Endometrium (tissue), 2 donors: Measurements from ENCODE around the gene EPPIN.
"Not testable (repeated sequence)": the region's sequence is repeated elsewhere in the genome, so short reads cannot be mapped to it uniquely, and the experiment has no call there.

Source experiments
- FAIRE-seq: peaks from 2 replicates; lab custom pipeline; 2012; peaks lifted over from hg19 to GRCh38; lab: Jason Lieb, UNC
- donor health status: control.
- donor health status: control.

Gene EPPIN

GRCh38 chr20:45547206-45547770 is at the start of gene EPPIN:
TSS of gene EPPIN (minus strand) at chr20:45547401. CDS start at chr20:45547357, 44 bp downstream.
- FAIRE-seq: no peak

DNA sequence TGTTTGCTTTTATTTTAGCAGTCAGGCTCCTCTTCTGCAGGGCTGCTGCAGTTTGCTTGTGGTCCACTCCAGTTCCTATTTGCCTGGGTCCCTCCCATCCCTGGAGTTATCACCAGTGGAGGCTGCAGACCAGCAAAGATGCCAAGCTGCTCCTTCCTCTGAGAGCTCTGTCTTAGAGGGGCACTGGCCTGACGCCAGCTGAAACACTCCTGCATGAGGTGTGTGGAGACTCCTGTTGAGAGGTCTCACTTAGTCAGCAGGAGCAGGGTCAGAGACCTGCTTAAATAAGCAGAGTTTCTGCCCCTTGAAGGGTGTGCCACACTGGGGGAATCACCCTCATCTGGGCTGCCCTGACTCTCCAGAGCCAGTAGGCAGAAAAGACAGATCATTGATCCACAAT is 48.0 kb upstream of the EPPIN start:
- no peak for FAIRE-seq

DNA sequence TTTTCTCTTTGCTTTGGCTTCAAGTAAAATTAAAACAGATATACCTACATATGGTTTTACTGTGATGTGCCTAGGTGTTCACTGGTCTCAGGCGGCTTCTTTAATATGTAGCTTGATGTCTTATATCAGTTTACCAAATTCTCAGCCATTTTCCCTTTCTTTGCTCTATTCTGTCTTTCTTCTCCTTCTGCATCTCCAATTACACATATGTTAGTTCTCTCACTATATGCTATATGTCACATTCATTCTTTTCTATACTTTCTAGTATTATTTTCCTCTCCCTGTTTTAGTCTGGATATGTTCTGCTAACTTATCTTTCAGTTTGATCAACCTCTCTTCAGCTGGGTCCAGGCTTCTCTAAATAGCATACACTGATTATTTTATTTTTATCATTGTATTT is 46.3 kb upstream of the EPPIN start:
- no peak for FAIRE-seq

DNA sequence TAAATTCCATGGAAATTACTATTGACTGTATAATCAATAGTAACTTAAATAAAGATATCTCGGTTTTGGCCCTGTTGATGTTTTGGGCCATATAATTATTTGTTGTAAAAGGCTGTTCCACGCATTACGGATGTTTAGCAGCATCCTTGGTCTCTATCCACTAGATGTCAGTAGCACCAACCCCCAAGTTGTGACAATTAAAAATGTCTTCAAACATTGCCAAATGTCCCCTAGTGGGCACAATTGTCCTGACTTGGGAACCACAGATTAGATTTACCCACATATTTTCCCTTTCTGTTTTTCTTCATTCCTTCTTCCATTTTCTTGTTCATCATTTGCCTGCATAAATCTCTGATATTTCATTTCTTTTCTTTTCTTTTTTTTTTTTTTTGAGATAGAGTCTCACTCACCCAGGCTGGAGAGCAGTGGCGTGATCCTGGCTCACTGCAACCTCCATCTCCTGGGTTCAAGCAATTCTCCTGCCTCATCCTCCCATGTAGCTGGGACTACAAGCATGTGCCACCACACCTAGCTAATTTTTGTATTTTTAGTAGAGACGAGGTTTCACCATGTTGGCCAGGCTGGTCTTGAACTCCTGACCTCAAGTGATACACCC is 45.5 kb upstream of the EPPIN start:
- peak; percentile 29 for FAIRE-seq

DNA sequence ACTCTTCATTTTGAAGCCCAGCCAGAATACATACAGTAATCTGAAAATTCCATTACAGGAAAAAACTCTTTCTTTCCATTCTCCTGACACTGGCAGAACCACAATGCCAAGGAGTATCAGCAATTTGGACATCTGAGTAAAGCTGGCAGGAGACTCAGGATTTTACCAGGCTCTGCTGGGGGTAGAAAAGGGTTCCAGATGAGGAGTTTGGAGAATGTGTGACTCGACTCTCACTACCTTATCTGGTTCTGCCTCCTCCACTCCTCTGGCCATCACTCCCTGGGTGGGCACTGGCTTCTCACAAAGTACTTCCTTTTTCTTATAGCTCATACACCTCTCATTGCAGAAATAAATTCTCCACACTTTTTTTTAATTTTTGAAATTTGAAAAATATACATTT is 42.5 kb upstream of the EPPIN start:
- no peak for FAIRE-seq

- no peak for FAIRE-seq
These were observed 41.6 kb upstream of the EPPIN start for GRCh38 chr20:45588800-45589199.

DNA sequence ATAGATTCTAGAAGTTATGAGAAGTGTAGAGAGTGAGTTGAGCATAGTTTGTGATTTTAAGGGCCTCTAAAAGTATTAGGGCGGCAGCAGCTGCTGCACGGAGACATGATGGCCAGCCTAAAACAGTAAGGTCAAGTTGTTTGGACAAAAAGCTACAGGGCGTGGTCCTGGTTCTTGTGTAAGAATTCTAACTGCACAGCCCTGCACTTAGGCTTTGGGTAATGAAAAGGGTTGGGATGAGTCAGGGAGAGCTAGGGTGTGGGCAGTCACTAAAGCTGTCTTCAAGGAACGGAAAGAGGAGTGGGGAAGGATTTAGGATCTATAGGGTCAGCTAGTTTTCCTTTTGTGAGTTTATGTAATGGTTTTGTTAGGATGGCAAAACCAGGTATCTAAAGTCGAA is 38.8 kb upstream of the EPPIN start:
- FAIRE-seq: not testable (repeated sequence)

- FAIRE-seq: not testable (repeated sequence)
These were observed 37.1 kb upstream of the EPPIN start for GRCh38 chr20:45584294-45584693.

DNA sequence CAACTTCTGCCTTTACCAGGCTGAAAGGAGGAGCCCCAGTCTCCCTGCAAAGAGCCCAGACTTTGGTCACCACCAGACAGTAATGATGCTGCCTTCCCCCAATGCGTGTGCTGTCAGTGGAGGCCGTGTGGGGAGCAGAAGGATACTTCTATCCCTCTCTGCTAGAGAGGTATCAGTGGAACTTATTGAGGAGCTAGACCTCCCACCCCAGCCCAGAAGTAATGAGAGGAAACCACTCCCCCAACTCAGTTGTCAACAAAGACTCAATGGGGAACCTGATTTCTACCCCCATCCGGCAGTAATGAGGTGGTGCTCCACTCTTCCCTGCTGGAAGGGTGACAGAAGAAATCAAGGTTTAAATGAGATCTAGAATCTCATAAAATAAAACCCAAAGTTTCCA is 36.3 kb upstream of the EPPIN start:
- no peak for FAIRE-seq

DNA sequence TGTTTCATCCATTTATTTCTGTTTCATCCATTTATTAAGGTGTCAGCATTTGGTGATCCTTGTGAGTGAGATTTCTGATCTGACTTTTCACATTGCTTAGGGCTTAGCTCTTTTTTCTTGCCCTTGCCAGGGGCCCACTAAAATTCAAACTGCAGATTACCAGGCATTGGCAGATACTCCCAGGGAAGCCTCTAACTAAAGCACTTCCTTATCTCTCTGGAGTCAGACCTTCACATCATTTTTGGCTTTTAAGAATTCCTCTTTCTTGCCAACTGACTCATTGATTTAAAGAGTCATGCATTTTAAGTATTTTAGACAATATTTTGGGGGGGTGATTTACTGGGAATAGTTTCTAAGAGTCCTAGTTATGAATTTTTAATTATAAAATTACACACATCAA is 34.5 kb upstream of the EPPIN start:
- no peak for FAIRE-seq

- FAIRE-seq: no peak
These were observed 32.0 kb upstream of the EPPIN start, which contains the start of gene WFDC8 for GRCh38 chr20:45579184-45579583. TSS of gene WFDC8 (minus strand) at chr20:45579284. CDS start at chr20:45579247, 37 bp downstream.

- FAIRE-seq: no peak
These were observed 31.0 kb upstream of the EPPIN start for GRCh38 chr20:45578231-45578630.

GRCh38 chr20:45576995-45577394 is 29.8 kb upstream of the EPPIN start:
- FAIRE-seq: no peak

DNA sequence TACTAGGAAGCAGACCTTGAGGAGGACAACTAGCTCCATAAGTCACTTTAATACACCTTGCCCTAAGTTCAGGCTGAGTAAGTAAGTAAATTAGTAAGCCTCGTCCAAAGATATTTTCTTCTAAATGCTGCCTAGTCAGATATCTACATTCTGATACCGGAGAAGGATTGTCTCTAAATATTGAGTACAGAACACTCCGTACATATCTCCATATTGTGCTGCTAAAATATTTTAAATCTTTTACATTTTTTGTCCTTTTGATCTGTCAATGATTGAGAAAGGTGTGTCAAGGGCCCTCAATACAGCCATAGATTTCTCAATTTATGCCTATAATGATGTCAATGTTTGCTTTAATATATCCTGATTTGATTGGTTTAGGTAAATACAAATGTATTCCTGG is 28.7 kb upstream of the EPPIN start:
- no peak for FAIRE-seq

DNA sequence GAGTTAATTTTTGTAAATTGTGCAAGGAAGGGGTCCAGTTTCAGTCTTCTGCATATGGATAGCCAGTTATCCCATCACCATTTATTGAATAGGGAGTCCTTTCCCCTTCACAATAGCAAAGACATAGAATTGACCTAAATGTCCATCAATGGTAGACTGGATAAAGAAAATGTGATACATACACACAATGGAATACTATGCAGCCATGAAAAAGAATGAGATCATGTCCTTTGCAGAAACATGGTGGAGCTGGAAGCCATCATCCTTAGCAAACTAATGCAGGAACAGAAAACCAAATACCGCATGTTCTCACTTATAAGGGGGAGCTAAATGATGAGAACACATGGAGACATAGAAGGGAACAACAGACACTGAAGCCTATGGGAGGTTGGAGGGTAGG is 22.4 kb upstream of the EPPIN start:
- FAIRE-seq: not testable (repeated sequence)

- FAIRE-seq: no peak
These were observed 17.6 kb upstream of the EPPIN start for GRCh38 chr20:45564760-45565276.

DNA sequence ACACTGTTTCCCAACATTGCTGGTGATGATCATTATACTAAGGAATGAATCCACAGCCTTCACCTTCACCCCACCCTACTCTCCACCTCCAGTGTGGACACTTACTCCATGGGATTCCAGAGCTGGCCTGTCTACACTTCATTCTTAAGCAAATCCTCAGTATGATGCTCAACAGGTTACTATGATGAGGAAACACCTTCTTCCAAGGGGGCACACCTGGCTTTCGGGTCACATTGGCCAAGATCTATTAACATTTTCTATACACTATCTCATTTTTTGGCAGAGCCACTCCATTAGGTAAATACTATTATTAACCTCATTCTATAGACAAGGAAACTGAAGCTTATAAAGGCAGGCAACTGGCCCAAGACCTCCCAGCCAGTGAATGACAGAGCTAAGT is 8.0 kb upstream of the EPPIN start:
- FAIRE-seq: no peak

DNA sequence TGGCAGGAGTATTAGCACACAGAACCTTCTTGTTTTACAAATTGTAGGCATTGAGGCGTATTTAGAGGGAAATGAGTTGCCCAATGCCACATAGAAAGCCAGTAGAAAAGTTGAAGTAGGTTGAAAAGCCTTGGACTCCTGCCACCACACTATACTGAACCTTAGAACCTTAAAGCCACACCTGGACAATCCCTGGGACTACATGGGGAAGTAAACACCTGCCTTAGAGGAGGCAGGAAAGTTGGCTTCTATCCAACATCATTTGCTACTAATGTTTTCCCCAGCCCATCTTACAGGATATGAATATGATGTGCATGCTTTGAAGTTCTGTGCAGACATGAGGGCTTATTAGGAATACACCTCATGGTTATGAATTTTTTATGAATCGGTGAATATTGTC is 5.3 kb upstream of the EPPIN start:
- no peak for FAIRE-seq

GRCh38 chr20:45550765-45551164 is 3.6 kb upstream of the EPPIN start:
- FAIRE-seq: no peak

DNA sequence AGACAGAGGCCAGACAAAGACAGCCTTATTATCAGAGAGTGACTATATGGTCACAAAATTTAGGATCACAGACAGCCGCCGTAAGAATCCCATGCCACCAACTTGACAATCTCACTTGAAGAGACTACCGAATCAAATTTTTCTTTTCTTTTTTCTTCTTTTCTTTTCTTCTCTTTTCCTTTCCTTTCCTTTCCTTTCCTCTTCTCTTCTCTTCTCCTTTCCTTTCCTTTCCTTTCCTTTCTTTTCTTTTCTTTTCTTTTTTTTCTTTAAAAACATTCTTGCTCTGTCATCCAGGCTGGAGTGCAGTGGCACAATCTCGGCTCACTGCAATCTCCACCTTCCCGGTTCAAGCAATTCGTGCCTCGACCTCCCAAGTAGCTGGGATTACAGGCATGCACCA is 1.2 kb upstream of the EPPIN start:
- FAIRE-seq: no peak

DNA sequence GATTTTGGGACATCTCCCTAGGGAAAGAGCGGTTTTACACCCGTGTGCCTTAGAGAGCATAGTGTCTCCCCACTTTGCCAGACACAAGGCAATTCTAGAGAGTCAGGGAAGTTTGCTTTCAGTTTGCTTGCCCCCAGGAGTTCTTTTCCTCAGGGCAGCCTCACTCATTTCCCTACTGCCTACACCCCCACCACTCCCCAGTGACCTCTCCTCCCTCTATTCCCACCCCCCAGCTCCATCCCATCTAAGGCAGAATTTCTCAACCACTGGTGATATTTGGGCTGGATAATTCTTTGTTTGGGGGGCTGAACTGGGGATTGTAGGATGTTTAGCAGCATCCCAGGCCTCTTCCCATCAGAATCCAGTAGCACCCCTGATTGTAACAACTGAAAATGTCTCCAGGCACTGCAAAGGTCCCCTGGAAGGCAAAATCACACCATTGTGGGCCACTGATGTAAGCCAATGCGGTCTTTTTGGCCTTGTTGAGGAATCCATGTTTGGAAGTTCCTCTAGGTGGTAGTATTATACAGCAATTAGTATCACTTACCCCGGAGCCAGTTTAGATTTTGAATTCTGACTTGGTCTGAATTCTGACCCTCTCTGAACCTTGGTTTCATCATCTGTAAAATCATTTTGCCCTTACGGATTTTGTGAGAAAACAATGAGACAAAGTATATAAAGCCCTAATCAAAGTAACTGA is 1.3 kb downstream of the EPPIN start:
- FAIRE-seq: no peak

GRCh38 chr20:45545351-45545750 is 1.9 kb downstream of the EPPIN start:
- FAIRE-seq: no peak

DNA sequence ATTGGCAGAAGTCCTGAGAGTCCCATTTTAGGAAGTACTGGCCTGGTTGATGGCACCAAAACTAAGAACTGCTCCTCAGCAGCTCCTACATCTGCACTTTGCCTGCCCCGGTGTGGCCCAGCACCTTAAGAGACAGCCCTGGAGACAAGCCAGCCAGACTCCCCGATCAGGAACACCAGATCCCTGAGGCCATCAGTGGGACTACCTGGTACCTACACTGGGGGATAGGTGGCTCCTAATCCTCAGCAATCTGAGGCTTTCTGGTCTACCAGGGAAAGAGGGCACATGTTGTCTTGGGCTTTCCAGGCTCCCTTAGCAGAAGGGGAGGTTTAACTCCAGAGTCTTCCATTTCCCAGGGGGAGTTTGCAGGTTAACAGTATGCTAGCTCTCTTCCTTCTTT is 7.8 kb downstream of the EPPIN start, which contains the start of gene WFDC6:
Gene WFDC6, minus strand, starts transcription at position 101 of the 400 bp plus-strand sequence. Its CDS starts 75 bp downstream, at position 26.
- no peak for FAIRE-seq
